Gastrocnemius medialis (tissue), 4 donors: ENCODE results near the gene RXRB. TPM values are rescaled to one million over a fixed set of nuclear protein-coding genes. Genes with fewer than 3 reads are reported as not detected.

Source experiments
- ATAC-seq, 2 donors: fragments of 150-250 bp; one replicate each; pipeline ENCODE4 v1.9.1; 2016
- DNase-seq, 2 donors: peaks; one replicate each; pipeline ENCODE4 v3.0.0-alpha.2; 2019
- H3K27ac ChIP-seq, 4 donors: fragments of 200-600 bp; sonication (generic); 1 replicate in 1 of 4; 2 replicates in 3 of 4; pipeline ENCODE4 v1.5.1; 2016 to 2018; ENCODE audit warnings: mild to moderate bottlenecking in 2 of 4, moderate library complexity in 1 of 4
- H3K27me3 ChIP-seq, 3 donors: fragments of 200-600 bp; sonication (generic) in 2 of 3; 1 replicate in 1 of 3; 2 replicates in 2 of 3; pipeline versions ENCODE4 v1.5.1 to v1.6.0; 2016 to 2019; ENCODE audit warnings: mild to moderate bottlenecking in 1 of 3, moderate library complexity in 1 of 3
- H3K36me3 ChIP-seq, 2 donors: fragments of 200-600 bp; sonication (generic) in 1 of 2; one replicate each; pipeline ENCODE4 v1.5.1; 2017 to 2018
- H3K4me1 ChIP-seq, 2 donors: fragments of 200-600 bp; sonication (generic) in 1 of 2; one replicate each; pipeline ENCODE4 v1.5.1; 2016 to 2017; ENCODE audit warnings: mild to moderate bottlenecking in 2 of 2
- H3K4me3 ChIP-seq, 4 donors: fragments of 200-600 bp; sonication (generic) in 3 of 4; 1 replicate in 1 of 4; 2 replicates in 3 of 4; pipeline ENCODE4 v1.5.1; 2016 to 2019; ENCODE audit warnings: mild to moderate bottlenecking in 2 of 4
- H3K9me3 ChIP-seq, 3 donors: fragments of 200-600 bp; sonication (generic) in 2 of 3; 1 replicate in 1 of 3; 2 replicates in 2 of 3; pipeline ENCODE4 v1.5.1; 2016 to 2019
- POLR2A ChIP-seq, 2 donors: fragments of 450-650 bp; IDR thresholded peaks; one replicate each; pipeline ENCODE4 v1.6.1; 2017; ENCODE audit warnings: antibody characterized with exemption in 2 of 2, mild to moderate bottlenecking in 2 of 2, moderate library complexity in 2 of 2
- in situ Hi-C, 4 donors: fragments of 200-750 bp; cut with MboI; loops; one replicate each; pipeline versions ENCODE4 v1.15.0 to v1.8.0; 2017; ENCODE audit warnings: low sequenced_read_pairs in 4 of 4
- intact Hi-C: fragments of 100-400 bp; cut with DNase I; formaldehyde crosslinking; loops from one replicate; pipeline ENCODE4 v1.15.1; 2023; ENCODE audit warnings: low total_unique reads
- total RNA-seq, 4 donors: library from RNA; depleted of rRNA; stranded (reverse); fragments of >200 nt; gene quantifications; one replicate each; pipeline versions ENCODE4 v1.1.0 to v1.2.3, GENCODE V29; 2016
- TF ChIP-seq, protein P1 (sequence below), 5 experiments: fragments of 450-650 bp in 3 of 5; fragments of 200-600 bp in 2 of 5; sonication (generic) in 2 of 5; IDR thresholded peaks in 4 of 5; conservative IDR thresholded peaks in 1 of 5; 1 replicate in 4 of 5; 2 replicates in 1 of 5; pipeline ENCODE4 v1.5.1; 2016 to 2019; ENCODE audit warnings: antibody characterized with exemption in 5 of 5, mild to moderate bottlenecking in 3 of 5, moderate library complexity in 3 of 5

The RXRB gene
- total RNA-seq, 4 donors from 2014 or later: 20.8 to 38.4 (median 24.6) TPM

DNA sequence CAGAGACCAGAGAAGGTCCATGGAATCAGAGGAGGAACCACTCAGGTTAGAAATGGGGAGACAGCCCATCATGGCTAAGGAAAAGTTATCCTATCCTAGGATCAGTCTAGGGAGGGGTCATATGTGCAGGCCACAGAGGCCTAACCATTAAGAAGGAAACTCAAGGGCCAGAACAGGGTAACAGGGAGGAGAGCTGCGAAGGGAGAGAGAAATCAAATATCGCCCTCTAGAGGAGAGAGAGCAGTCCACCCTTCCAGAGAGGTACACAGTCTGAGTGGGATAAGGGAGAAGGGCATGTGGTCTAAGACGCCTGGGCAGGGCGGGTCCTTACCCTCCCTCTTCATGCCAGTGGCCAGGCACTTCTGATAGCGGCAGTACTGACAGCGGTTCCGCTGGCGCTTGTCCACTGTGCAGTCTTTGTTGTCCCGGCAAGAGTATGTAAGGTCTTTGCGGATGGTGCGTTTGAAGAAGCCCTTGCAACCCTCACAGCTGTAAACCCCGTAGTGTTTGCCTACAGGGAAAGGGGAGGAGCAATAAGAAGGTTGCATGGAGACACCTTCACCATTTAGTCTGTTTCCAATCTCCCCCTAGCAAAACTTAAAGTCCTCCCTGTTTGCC is 2.9 kb downstream of the RXRB start:
- Histone ChIP-seq H3K9me3 (no peaks in the 10 kb centered on the region), H3K4me1 (peaks cover 36 to 37% of the 10 kb centered on the region in 2 donors), H3K4me3 (no peak overlapping the region), H3K27ac (peak overlapping the region in 3 of 4 donors; percentile 37 to 65 (median 43)), H3K36me3 (peaks cover 0 to 39% of the 10 kb centered on the region in 2 donors), H3K27me3 (no peaks in the 10 kb centered on the region)
- TF ChIP-seq, protein P1, sequence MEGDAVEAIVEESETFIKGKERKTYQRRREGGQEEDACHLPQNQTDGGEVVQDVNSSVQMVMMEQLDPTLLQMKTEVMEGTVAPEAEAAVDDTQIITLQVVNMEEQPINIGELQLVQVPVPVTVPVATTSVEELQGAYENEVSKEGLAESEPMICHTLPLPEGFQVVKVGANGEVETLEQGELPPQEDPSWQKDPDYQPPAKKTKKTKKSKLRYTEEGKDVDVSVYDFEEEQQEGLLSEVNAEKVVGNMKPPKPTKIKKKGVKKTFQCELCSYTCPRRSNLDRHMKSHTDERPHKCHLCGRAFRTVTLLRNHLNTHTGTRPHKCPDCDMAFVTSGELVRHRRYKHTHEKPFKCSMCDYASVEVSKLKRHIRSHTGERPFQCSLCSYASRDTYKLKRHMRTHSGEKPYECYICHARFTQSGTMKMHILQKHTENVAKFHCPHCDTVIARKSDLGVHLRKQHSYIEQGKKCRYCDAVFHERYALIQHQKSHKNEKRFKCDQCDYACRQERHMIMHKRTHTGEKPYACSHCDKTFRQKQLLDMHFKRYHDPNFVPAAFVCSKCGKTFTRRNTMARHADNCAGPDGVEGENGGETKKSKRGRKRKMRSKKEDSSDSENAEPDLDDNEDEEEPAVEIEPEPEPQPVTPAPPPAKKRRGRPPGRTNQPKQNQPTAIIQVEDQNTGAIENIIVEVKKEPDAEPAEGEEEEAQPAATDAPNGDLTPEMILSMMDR (IDR thresholded peaks at IDR 0.05 in 4 of 5, conservative IDR thresholded peaks at IDR 0.05 in 1 of 5): peak; percentile 38 to 76 (median 62)
- no peak for TF ChIP-seq POLR2A (IDR thresholded peaks at IDR 0.05)
- in situ Hi-C loops: loop anchor here in 1 of 4 donors (10.0 kb wide), 1 partner anchor 47 kb away; no protein-coding TSS in a partner anchor
- intact Hi-C loops: loop anchor here (1.0 to 2.0 kb wide), 2 partner anchors 36 to 79 kb away; no protein-coding TSS in a partner anchor
- ATAC-seq (peak in 1 of 2 donors; percentile 41), DNase-seq (peak in 1 of 2 donors; percentile 51)

DNA sequence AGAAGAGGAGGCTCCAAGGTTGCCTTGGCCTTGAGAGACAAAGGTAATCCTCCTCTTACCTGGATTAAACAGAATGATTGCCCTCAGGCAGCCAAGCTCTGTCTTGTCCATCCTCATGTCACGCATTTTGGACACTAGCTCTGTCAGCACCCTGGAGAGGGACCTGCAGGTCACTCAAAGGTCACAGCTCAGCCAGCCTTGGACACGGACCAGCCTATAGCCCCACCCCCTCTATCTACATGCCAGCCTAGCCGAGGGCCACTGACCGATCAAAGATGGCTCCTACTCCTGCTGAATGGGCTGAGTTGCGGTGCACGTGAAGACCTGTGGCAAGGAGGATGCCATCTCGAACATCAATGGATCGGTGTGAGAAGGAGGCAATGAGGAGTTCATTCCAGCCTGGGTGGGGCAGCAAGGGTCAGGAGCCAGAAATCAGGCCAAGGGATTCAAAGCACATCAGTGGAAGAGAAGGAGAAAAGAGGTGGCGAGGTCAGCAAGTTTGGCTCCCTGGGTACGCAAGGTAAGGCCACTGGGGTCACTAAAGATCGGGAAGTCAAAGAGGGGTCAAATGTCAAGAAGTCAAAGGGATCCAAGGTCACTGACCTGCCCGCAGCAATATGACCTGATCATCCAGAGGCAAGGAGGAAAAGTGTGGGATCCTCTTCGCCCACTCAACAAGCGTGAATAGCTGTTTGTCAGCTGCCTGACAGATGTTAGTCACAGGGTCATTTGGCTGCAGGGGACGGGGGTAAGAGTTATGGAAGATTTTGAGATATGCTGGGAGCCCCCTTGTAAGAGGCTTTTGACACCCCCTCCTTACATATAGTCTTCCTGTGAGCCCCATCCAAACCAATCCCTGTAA is 4.9 kb downstream of the RXRB start:
- DNase-seq (no peak), ATAC-seq (no peak)
- intact Hi-C loops (loop anchor here (2.0 kb wide), 1 partner anchor 77 kb away; no protein-coding TSS in a partner anchor), in situ Hi-C loops (loop anchor here in 1 of 4 donors (10.0 kb wide), 1 partner anchor 49 kb away; no protein-coding TSS in a partner anchor)
- Histone ChIP-seq H3K4me1 (peaks cover 37 to 38% of the 10 kb centered on the region in 2 donors), H3K27ac (no peak overlapping the region), H3K9me3 (no peaks in the 10 kb centered on the region), H3K4me3 (no peak overlapping the region), H3K27me3 (no peaks in the 10 kb centered on the region), H3K36me3 (peaks cover 0 to 30% of the 10 kb centered on the region in 2 donors)
- TF ChIP-seq, protein P1 (IDR thresholded peaks at IDR 0.05 in 4 of 5, conservative IDR thresholded peaks at IDR 0.05 in 1 of 5): no peak
- no peak for TF ChIP-seq POLR2A (IDR thresholded peaks at IDR 0.05)

DNA sequence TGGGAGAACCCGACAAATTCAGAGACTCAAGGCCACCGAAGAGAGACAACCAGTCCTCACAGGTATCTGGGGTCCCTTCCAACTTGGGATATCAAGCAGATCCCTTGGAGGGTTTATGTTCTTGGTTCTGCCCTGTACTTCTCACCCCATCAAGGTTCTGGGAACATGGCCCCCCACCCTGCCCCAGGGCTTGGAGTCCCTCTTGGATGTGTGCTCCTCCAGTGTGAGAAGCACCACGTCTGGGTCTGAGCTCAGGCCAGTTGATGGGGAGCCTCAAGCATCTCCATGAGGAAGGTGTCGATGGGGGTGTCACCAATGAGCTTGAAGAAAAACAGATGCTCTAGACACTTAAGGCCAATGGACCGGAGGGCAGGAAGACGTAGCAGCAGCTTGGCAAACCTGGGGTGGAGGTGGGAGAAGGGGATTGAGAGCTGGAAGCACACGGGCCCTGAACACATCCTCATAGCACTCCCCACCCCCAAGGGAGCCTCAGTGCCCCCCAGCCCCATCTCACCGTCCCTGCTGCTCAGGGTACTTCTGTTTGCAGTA is 6.0 kb downstream of the RXRB start:
- no peaks in the 10 kb centered on the region for H3K27me3 ChIP-seq
- intact Hi-C loops (no loop called here), in situ Hi-C loops (loop anchor here in 1 of 4 donors (10.0 kb wide), 1 partner anchor 50 kb away; no protein-coding TSS in a partner anchor)
- H3K27ac ChIP-seq: no peak overlapping the region
- TF ChIP-seq, protein P1 (IDR thresholded peaks at IDR 0.05 in 4 of 5, conservative IDR thresholded peaks at IDR 0.05 in 1 of 5): no peak
- TF ChIP-seq POLR2A (IDR thresholded peaks at IDR 0.05): no peak
- H3K36me3 ChIP-seq: peaks cover 0 to 30% of the 10 kb centered on the region in 2 donors
- no peaks in the 10 kb centered on the region for H3K9me3 ChIP-seq
- no peak for ATAC-seq
- no peak overlapping the region for H3K4me3 ChIP-seq
- no peak for DNase-seq
- peaks cover 35 to 36% of the 10 kb centered on the region in 2 donors for H3K4me1 ChIP-seq

DNA sequence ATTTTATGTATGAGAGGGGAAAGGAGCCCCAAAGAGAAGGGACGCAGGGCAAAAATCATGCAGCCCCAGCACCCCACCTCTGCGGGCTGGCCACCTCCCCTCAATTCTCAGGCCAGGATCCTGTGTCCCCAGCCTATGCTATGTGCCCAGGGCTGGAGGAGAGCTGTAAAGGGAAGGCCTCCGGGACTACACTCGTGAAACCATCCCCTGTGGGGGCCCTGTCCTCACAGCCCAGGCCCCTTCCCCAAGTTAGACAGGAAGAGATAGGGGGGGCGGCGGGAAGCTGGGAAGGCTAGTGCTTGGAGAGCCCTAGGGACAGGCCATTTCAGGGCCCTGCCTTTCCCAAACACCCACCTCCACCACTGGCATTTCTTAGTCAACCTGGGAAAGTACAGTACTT is 6.8 kb downstream of the RXRB start:
- Histone ChIP-seq H3K4me3 (peak overlapping the region; percentile 56 to 71 (median 58)), H3K36me3 (peaks cover 0 to 30% of the 10 kb centered on the region in 2 donors), H3K27me3 (no peaks in the 10 kb centered on the region), H3K4me1 (peaks cover 26 to 28% of the 10 kb centered on the region in 2 donors), H3K9me3 (no peaks in the 10 kb centered on the region), H3K27ac (peak overlapping the region; percentile 56 to 77 (median 65))
- TF ChIP-seq POLR2A (IDR thresholded peaks at IDR 0.05): no peak
- TF ChIP-seq, protein P1 (IDR thresholded peaks at IDR 0.05 in 4 of 5, conservative IDR thresholded peaks at IDR 0.05 in 1 of 5): no peak
- in situ Hi-C loops (loop anchor here in 1 of 4 donors (10.0 kb wide), 1 partner anchor 51 kb away; no protein-coding TSS in a partner anchor), intact Hi-C loops (no loop called here)
- ATAC-seq (no peak), DNase-seq (no peak)
